Spinal cord (tissue), 10 donors: ENCODE measurements around the gene TMCC1. TPM values are rescaled to one million over a fixed set of nuclear protein-coding genes. Genes with fewer than 3 reads are reported as not detected.

Experiments used
- DNase-seq, 6 donors: peaks; one replicate each; pipeline versions ENCODE4 v3.0.0 to v3.0.0-alpha.2; 2013 to 2015; ENCODE audit warnings: low spot score in 6 of 6, low read depth in 4 of 6
- H3K27ac ChIP-seq: one replicate; pipeline ENCODE4 v1.5.1; 2013; ENCODE audit warnings: low read depth, low read length, control low read depth
- H3K27me3 ChIP-seq: one replicate; pipeline ENCODE4 v1.6.1; 2013; ENCODE audit warnings: low read length; ENCODE audit not compliant: control insufficient read depth, insufficient read depth
- H3K36me3 ChIP-seq: one replicate; pipeline ENCODE4 v1.6.1; 2013; ENCODE audit warnings: low read length; ENCODE audit not compliant: control insufficient read depth, insufficient read depth
- H3K4me1 ChIP-seq: one replicate; pipeline ENCODE4 v1.6.1; 2013; ENCODE audit warnings: low read length; ENCODE audit not compliant: control insufficient read depth, insufficient read depth
- H3K4me3 ChIP-seq: one replicate; pipeline ENCODE4 v1.5.1; 2013; ENCODE audit warnings: low read depth, low read length, control low read depth
- H3K9me3 ChIP-seq: one replicate; pipeline ENCODE4 v1.6.1; 2013; ENCODE audit warnings: low read length; ENCODE audit not compliant: control insufficient read depth, insufficient read depth
- WGBS: methylation state at CpG from one replicate; pipeline ENCODE4 v1.1.5; 2013; ENCODE audit warnings: missing lambda C conversion rate; ENCODE audit not compliant: insufficient coverage; 5-methylcytosine and 5-hydroxymethylcytosine counted together
- polyA plus RNA-seq, 2 donors: library from polyadenylated mRNA; unstranded; fragments of 120-200 nt; gene quantifications; one replicate each; pipeline ENCODE4 v1.2.1, GENCODE V29; 2013; ENCODE audit not compliant: insufficient read length in 2 of 2
- total RNA-seq, 2 donors: library from RNA; depleted of rRNA in 1 of 2; stranded (reverse); fragments of 120-200 nt in 1 of 2; fragments of >200 nt in 1 of 2; gene quantifications; one replicate each; pipeline versions ENCODE4 v1.2.3 to v1.2.4, GENCODE V29; 2013 to 2014
- donor health status: healthy.

Gene TMCC1
- total and polyA plus RNA-seq, 4 donors, result 34.1 to 49.1 (median 44.4) TPM

GRCh38 chr3:129673897-129674797 lies 219.4 kb downstream of the TMCC1 start:
- no peak for DNase-seq
- Histone ChIP-seq H3K36me3 (peaks cover 14% of the 10 kb centered on the region), H3K4me1 (no peaks in the 10 kb centered on the region), H3K27ac (no peak overlapping the region), H3K9me3 (no peaks in the 10 kb centered on the region), H3K4me3 (no peak overlapping the region), H3K27me3 (no peaks in the 10 kb centered on the region)
- WGBS, result 71% methylated on average over 1 of the region's 5 CpGs

DNA sequence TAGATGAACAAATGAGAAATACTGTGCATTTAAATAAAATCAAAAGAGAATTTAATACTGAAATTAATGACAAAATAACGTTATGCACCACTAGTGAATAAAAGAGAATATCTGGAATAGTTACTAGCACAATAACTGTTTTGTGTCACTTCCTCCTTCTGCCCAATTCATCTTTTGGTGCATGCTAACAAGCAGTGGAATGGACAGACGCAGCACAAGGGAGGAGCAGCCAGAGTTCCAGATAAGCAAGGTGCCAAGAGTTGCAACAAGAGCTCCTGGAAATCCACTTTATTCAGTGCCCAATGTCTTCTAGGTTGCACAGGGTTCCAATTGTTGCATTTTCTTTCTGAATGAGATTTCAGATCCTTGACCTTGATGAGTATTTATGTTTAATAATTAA lies 220.5 kb downstream of the TMCC1 start:
- Histone ChIP-seq H3K4me1 (no peaks in the 10 kb centered on the region), H3K9me3 (no peaks in the 10 kb centered on the region), H3K27ac (no peak overlapping the region), H3K4me3 (no peak overlapping the region), H3K27me3 (no peaks in the 10 kb centered on the region), H3K36me3 (peaks cover 14% of the 10 kb centered on the region)
- no peak for DNase-seq
- 40% methylated on average over 1 of the region's 2 CpGs for WGBS

GRCh38 chr3:129672412-129672811 lies 221.1 kb downstream of the TMCC1 start:
- Histone ChIP-seq H3K36me3 (peaks cover 14% of the 10 kb centered on the region), H3K4me1 (no peaks in the 10 kb centered on the region), H3K4me3 (no peak overlapping the region), H3K27me3 (no peaks in the 10 kb centered on the region), H3K27ac (no peak overlapping the region), H3K9me3 (no peaks in the 10 kb centered on the region)
- no peak for DNase-seq
- no CpG with 5 or more reads among the region's 1 CpG for WGBS

DNA sequence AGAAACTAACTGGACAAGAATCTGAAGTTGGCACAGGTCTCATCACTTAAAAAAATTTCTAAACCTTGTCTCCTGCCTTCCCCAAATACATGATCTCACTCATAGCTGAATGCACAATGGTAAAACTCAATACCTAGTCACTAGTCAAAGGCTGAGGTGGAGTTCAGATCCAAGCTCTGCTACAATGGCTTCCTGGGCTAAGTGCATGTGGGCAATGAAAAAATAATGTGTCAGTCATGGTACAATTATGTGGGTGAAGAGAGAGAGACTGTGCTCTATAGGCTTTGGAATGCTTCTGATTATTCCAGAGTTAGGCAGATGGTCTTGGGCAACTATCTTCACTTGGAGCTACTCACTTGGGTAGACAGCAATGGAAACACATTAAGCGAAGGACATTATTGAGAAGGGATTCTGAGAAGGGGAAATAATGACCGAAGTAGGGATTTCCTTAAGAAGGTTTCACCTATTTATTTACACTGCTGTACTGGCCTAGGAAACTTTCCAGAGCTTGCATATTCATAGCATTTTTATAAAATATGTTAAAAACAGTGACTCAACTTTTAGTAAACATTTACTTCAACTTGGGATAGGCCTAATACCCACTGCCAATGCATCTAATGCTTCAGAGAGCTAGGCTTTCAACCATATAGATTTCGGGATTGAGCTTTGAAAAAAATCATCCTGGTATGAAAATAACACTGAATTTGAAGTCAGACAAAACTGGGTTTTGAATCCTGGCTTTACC lies 228.3 kb downstream of the TMCC1 start:
- H3K36me3 ChIP-seq, result peaks cover 5% of the 10 kb centered on the region
- no peaks in the 10 kb centered on the region for H3K27me3 ChIP-seq
- no peak for DNase-seq
- WGBS, result no CpG with 5 or more reads among the region's 3 CpGs
- no peaks in the 10 kb centered on the region for H3K9me3 ChIP-seq
- no peaks in the 10 kb centered on the region for H3K4me1 ChIP-seq
- H3K4me3 ChIP-seq, result no peak overlapping the region
- no peak overlapping the region for H3K27ac ChIP-seq

DNA sequence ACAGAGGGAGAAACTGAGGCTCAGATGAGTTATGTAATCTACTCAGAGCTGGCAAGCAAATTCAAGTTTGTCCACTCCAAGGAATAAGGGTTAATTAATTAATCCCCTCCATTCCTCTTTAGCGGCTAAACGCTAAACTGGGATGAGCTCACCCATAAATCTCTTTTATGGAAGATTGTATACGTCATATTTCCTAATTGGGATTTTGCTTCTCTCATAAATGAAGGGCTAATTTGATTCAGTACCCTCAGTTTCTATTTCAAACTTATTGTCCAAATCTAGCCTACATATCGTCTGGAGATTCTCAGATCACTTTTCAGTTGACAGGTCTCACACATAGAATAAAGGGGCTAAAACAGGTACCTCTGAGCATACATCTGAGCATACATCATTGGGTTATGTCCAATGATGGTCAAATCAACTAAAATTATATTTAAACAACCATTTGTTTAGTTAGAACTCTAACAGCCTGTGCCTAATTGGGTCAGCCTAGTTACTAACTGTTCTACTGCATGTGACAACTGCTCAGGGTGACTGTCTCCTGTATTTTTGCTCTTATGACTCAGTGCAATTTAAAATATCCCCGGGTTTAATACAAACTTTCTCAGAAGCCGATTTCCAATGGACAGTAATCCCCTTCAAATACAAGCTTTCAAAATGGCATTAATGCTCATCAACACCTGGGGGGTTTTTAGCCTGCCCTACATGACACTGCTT lies 229.4 kb downstream of the TMCC1 start:
- 83% methylated on average over 3 of the region's 6 CpGs for WGBS
- Histone ChIP-seq H3K9me3 (no peaks in the 10 kb centered on the region), H3K36me3 (no peaks in the 10 kb centered on the region), H3K27me3 (no peaks in the 10 kb centered on the region), H3K27ac (no peak overlapping the region), H3K4me3 (no peak overlapping the region), H3K4me1 (no peaks in the 10 kb centered on the region)
- no peak for DNase-seq

DNA sequence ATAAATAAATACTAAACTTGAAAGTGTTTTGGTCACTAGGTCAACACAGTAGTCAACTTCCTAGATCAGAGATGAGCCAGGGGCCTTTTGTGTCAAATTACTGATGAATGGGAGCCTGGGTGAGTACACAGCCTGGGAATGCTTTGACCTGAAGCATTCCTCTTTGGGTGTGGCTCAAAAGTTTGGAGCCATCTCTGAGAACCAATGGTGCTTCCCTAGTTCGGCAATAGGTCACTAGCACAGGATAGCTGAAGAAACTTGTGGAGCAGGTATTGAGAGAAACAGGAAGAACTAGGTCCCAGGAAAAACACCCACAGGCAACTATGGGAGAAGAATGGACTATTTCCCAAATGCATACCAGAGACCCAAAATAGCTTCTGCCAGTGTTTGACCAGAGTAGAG lies 230.5 kb downstream of the TMCC1 start:
- Histone ChIP-seq H3K4me3 (no peak overlapping the region), H3K27ac (no peak overlapping the region), H3K36me3 (no peaks in the 10 kb centered on the region), H3K27me3 (no peaks in the 10 kb centered on the region), H3K4me1 (no peaks in the 10 kb centered on the region), H3K9me3 (no peaks in the 10 kb centered on the region)
- no peak for DNase-seq
- WGBS, result no CpG with 5 or more reads among the region's 1 CpG

DNA sequence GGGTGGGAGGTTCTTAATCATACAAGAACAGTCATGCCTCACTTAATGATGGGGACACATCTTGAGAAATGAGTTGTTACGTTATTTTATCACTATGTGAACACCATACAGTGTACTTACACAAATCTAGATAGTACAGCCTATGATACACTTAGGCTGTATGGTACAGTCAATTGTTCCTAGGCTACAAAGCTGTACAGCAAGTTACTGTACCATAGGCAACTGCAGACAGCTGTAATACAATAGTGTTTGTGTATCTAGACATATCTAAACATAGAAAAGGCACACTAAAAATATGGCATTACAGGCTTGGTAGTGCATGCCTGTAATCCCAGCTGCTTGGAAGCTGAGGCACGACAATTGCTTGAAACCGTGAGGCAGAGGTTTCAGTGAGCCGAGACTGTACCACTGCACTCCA lies 231.3 kb downstream of the TMCC1 start:
- H3K36me3 ChIP-seq, result no peaks in the 10 kb centered on the region
- no peak overlapping the region for H3K27ac ChIP-seq
- H3K4me3 ChIP-seq, result no peak overlapping the region
- H3K9me3 ChIP-seq, result no peaks in the 10 kb centered on the region
- no peaks in the 10 kb centered on the region for H3K27me3 ChIP-seq
- WGBS, result no CpG with 5 or more reads among the region's 4 CpGs
- no peak for DNase-seq
- no peaks in the 10 kb centered on the region for H3K4me1 ChIP-seq

- no peak for DNase-seq
- no peaks in the 10 kb centered on the region for H3K4me1 ChIP-seq
- H3K27ac ChIP-seq, result no peak overlapping the region
Observed at GRCh38 chr3:129661766-129662165, 231.7 kb downstream of the TMCC1 start.

DNA sequence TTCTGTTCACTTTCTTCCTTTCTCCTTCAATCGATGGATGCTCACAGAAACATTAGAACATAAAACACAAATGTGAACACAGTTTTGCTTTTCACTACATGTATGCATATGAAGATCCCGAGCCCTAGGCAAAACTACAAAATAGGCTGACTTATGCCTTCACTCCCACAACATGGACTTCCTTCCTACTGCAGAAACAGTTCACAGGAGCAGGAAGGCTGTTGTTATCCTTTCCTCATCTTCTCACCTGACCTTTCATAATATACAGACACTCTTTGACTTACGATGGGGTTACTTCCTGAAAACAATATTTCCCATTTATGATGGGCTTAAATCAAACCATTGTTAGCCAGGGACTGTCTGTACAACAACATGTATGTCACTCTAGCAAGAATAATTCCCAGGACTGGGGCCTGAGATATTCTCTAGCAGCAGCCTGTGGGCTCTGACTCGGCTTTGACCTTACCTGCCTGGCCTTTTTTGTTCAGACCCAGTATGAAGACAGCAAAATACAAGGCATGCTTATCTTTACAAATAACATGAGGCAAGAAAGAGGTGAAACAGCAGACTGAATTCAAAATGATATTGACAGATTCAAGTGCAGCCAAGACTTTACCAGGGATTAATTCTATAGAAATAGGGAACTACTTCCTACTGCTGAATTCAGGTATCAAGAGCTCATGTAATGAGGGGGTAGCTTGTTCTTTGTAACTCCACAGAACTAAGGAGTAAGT lies 235.2 kb downstream of the TMCC1 start:
- WGBS, result 78% methylated on average over 4 of the region's 4 CpGs
- Histone ChIP-seq H3K36me3 (peaks cover 4% of the 10 kb centered on the region), H3K4me3 (no peak overlapping the region), H3K27me3 (no peaks in the 10 kb centered on the region), H3K27ac (no peak overlapping the region), H3K9me3 (no peaks in the 10 kb centered on the region), H3K4me1 (no peaks in the 10 kb centered on the region)
- no peak for DNase-seq

More at GRCh38 chr3:129661766-129662165, 231.7 kb downstream of the TMCC1 start:
- WGBS, result no CpG with 5 or more reads among the region's 1 CpG
- no peaks in the 10 kb centered on the region for H3K9me3 ChIP-seq
- no peak overlapping the region for H3K4me3 ChIP-seq
- H3K36me3 ChIP-seq, result no peaks in the 10 kb centered on the region
- H3K27me3 ChIP-seq, result no peaks in the 10 kb centered on the region
